Stimulated activated CD8-positive, alpha-beta memory T cell treated with anti-CD3 and anti-CD28 coated beads, Interleukin-7, amount 100 ng/mL, for 1 hour (primary cell): ENCODE results near the gene IGFBP4.
"Not testable (repeated sequence)": the region's sequence is repeated elsewhere in the genome, so short reads cannot be mapped to it uniquely, and the experiment has no call there.

Experiments
- DNase-seq, 2 donors: peaks; one replicate each; pipeline ENCODE4 v3.0.0-alpha.2; 2020; ENCODE audit warnings: low read depth in 2 of 2

Gene IGFBP4

GRCh38 chr17:40443196-40443987, at the start of gene IGFBP4:
Gene IGFBP4 (plus strand): TSS chr17:40443450. CDS start chr17:40443736, 286 bp downstream.
- DNase-seq = peak; percentile 38 to 40

- DNase-seq = no peak
Measured at GRCh38 chr17:40399185-40399584, 44.1 kb upstream of the IGFBP4 start.

DNA sequence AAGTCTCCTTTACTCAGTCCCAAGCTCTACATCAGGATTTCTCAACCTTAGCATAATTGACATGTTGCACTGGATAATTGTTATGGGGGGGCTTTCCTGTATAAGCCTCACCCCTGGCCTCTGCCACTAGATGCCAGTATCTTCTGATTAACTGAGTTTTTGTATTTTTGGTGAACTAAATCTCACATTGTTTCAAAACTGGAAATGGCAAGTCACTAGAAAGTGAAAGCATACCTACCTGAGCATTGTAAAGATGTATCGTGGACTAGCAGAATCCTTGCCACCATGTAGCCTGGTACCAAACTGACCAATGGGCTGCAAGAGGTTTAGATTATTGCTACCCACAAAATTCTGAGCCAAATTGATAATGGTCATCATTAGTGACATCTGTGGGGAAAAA, 40.6 kb upstream of the IGFBP4 start:
- no peak for DNase-seq

- no peak for DNase-seq
Measured at GRCh38 chr17:40404003-40404402, 39.2 kb upstream of the IGFBP4 start.

DNA sequence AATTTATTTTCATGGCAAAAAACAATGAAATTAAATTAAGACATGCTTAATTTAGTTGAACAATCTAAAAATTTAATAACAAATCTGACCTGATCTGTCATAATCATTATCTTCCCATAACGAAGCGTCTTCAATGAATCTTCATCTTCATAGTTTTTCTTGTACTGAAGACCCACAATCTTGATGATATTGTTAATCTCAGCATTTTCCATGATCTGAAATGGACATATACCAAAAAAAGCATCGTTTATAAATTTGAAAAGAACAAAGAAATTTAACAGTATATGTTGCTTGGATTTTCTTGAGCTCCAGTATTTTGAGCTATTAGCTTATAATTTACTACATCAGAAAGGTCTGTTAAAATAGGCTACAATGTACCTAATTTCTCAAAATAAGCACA, 35.8 kb upstream of the IGFBP4 start:
- no peak for DNase-seq

DNA sequence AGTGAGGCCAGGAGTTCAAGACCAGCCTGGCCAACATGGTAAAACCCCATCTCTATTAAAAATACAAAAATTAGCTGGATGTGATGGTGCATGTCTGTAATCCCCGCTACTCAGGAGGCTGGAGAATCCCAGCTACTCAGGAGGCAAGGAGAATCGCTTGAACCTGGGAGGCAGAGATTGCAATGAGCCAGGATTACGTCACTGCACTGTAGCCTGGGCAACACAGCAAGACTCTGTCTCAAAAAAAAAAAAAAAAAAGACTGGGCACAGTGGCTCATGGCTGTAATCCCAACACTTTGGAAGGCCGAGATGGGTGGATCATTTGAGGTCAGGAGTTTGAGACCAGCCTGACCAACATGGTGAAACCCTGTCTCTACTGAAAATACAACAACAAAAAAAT, 33.7 kb upstream of the IGFBP4 start:
- not testable (repeated sequence) for DNase-seq

DNA sequence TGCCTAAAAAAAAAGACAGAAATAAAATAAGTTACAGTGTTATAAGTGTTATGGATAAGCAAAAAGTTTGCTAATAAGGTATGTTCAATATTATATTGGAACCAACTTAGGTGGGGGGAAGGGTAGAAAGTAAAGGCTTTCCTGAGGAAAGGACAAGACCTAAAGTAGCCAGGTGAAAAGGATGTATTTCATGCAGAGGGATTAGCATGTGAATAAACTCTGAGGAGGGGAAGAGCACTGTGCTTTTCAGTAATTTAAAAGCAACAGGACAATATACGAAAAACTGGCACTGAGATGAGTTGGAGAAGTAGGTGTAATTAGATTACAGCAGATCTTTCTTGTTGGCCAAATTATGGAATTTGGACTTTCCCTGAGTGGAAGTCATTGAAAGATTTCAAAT, 33.2 kb upstream of the IGFBP4 start:
- DNase-seq = no peak

DNA sequence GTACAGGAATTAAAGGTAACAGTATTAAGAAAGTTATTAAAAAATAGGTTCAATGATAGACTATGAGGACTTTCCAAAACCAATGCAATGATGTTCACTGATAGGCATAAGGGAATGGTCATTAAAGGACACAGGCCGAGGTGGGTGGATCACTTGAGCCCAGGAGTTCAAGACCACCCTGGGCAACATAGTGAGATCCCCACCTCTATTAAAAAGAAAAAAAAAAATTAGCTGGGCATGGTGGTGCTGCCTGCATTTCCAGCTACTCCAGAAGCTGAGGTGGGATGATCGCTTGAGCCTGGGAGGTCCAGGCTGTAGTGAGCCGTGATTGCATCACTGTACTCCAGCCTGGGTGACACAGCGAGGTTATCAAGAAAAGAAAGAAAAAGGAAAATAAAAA, 31.4 kb upstream of the IGFBP4 start:
- no peak for DNase-seq

- no peak for DNase-seq
Measured at GRCh38 chr17:40412880-40413279, 30.4 kb upstream of the IGFBP4 start.

- not testable (repeated sequence) for DNase-seq
Measured at GRCh38 chr17:40414312-40414711, 28.9 kb upstream of the IGFBP4 start.

DNA sequence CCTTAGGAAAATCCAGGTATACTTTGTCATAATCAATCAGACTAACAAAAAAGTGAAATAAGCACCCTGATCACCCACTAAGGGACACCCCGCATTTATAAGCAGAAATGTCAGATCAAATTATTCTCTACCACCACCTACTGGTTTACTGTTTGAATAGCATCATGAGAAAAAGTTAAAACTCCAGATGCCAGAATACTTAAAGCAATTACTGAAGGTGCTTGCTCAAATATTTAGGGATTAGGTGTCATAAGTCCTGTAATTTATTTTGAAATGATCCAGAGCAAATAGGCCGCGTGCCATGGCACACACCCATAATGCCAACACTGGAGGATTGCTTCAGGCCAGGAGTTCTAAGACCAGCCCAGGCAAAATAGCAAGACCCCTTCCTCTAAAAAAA, 27.9 kb upstream of the IGFBP4 start:
- DNase-seq = no peak

DNA sequence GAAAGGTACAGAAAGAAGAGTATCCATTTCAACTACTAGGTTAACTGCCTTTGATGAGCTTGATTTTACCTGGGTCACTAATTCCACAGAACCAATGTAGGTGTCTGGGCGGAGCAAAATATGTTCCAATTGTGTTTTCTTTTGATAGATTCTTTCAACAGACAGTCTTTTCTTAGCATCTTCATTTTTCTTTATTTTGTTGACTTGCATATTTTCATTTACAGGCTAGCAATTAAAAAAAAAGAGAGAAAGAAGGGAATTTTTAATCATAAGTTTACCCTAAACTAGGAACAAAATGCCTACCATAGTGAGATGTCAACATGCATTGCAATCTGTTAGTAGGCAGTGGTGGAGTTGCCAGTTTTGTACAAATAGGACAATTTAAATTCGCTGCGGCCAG, 26.6 kb upstream of the IGFBP4 start:
- no peak for DNase-seq

DNA sequence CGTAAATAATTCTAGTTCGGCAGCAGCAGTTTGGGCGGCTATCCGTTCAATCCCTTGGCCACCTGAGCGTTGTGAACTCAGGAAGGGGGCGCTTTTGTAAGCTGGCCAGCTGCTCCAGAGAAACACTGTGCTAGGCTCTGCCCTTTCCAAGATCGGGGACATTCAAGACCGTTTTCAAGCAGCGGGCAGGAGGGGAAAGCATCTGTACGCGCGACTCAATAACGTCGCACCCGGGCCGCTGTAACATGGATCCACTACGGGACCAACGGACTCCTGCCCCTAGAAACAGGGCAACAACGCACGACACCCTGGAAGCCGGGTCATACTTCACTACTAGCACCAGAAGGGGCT, 26.0 kb upstream of the IGFBP4 start:
- no peak for DNase-seq

- DNase-seq = peak; percentile 88 to 89
Measured at GRCh38 chr17:40417609-40418427, 25.4 kb upstream of the IGFBP4 start, which contains the start of gene TOP2A. Gene TOP2A (minus strand): TSS chr17:40417896. CDS start chr17:40417791, 105 bp downstream.

DNA sequence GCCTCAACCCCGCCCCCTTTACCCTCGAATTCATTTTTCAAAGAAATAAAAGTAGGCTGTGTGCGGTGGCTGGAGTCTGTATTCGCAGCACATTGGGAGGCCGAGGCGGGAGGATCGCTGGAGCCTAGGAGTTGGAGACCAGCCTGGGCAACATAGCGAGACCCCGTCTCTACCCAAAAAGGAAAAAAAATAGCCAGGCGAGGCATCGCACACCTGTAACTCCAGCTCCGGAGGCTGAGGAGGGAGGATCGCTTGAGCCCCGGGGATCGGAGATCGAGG, 24.9 kb upstream of the IGFBP4 start:
- DNase-seq = no peak

DNA sequence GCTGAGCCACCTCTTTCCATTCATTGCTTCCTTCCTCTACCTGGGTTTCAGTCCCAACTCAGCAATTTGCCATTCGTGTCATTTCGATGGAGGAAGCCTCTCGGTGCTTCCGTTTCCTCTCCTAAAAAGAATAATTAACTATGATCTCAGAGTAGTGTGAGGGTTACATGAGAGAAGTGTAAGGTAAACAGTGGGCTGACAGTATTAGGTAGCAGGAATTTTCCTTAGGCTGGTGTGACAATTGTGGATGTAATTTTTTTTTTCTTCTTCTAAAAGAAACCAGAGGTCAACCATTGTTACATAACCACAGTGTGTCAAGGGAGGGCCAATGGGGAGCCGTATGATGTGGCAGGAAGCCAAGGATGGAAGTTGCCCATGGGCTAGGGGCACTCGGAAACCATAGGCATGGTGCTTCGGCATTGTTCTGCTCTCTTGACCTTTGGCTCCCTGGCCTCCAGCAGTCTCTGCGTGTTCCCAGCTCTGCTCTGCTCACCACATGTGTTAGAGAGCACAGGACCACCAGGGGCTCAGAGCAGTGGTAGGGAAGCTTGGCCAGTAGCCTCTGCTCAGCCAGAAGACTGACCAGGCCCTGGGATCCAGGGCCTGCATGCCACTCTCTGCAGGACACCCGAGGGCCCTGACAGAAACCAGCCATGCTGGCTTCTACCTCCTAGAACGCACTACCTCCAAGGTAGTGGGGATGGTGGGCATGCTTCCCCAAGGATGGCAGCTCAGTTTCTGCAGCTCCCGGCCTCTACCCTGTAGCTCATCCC, 23.5 kb upstream of the IGFBP4 start:
- DNase-seq = no peak

GRCh38 chr17:40422990-40423633, 20.1 kb upstream of the IGFBP4 start:
- DNase-seq = no peak

DNA sequence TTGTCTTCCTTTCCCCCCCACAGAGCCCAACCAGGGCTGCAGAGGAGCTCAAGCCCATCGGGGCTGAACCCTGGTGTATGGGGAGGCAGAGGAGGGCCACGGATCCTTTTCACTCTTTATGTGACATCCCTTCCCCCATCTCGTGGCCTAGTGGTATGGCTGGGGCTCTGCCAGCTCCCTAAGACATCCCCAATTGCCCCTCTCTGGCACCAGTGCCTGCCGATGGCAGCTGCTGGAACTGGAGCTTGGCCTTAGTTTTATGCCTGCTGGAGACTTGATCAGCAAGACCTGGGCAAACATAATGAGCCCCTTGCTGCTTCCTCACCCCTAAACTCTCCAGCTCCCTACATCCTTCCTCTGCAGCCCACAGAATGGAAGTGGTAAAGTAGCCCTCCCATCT, 17.5 kb upstream of the IGFBP4 start:
- no peak for DNase-seq

GRCh38 chr17:40427002-40427491, 16.2 kb upstream of the IGFBP4 start:
- DNase-seq = no peak

GRCh38 chr17:40430272-40431230, 12.7 kb upstream of the IGFBP4 start:
- DNase-seq = no peak

DNA sequence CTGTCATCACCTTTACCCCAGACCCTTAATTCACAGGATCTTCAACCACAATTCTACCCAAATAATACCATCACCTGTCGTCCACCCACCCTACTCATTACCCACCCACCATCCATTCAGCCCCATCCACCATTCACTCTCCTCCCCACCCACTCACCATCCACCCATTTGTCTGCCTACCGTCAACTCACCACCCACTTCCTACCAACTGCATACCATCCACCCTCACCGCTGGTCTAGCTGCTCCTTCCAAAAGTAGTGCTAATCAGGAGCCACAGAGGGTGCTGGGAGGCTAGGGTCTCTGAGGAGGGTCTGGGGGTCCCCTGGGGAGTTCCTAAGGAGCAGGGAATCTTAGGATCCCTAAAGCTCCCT, 12.0 kb upstream of the IGFBP4 start:
- DNase-seq = no peak
